Measurements from ENCODE around the gene TRIL. TPM values are rescaled to one million over a fixed set of nuclear protein-coding genes. Genes with fewer than 3 reads are reported as not detected.

Gene TRIL
- 0.23 TPM for total RNA-seq (ENCODE audit: unreplicated experiment)
- long read RNA-seq = 0 reads

GRCh38 chr7:28958235-28958979 is at the start of gene TRIL:
TSS of gene TRIL (minus strand) at chr7:28958330. CDS start at chr7:28958046, 284 bp downstream.
- H3K4me3 Mint-ChIP-seq (ENCODE audit: unreplicated experiment) = peak within 1 kb of the TSS; percentile 84
- peaks cover 9% of the 10 kb centered on the region for H3K27me3 Mint-ChIP-seq (ENCODE audit: unreplicated experiment)
- no peaks in the 10 kb centered on the region for H3K9me3 Mint-ChIP-seq (ENCODE audit: unreplicated experiment)
- no peak within 1 kb of the TSS for H3K27ac Mint-ChIP-seq (ENCODE audit: unreplicated experiment)
- DNase-seq (ENCODE audit: low spot score) = peak; percentile 43
- no peak for TF ChIP-seq CTCF (IDR thresholded peaks at IDR 0.05; ENCODE audit: unreplicated experiment)
- H3K36me3 Mint-ChIP-seq (ENCODE audit: low read depth, unreplicated experiment) = no peaks in the 10 kb centered on the region
- peaks cover 9% of the 10 kb centered on the region for H3K4me1 Mint-ChIP-seq (ENCODE audit: unreplicated experiment)

- Mint-ChIP-seq H3K27ac (ENCODE audit: unreplicated experiment) (no peak overlapping the region), H3K36me3 (ENCODE audit: low read depth, unreplicated experiment) (no peaks in the 10 kb centered on the region), H3K9me3 (ENCODE audit: unreplicated experiment) (no peaks in the 10 kb centered on the region), H3K4me3 (ENCODE audit: unreplicated experiment) (no peak overlapping the region), H3K4me1 (ENCODE audit: unreplicated experiment) (peaks cover 7% of the 10 kb centered on the region), H3K27me3 (ENCODE audit: unreplicated experiment) (no peaks in the 10 kb centered on the region)
- no peak for DNase-seq (ENCODE audit: low spot score)
- no peak for TF ChIP-seq CTCF (IDR thresholded peaks at IDR 0.05; ENCODE audit: unreplicated experiment)
Observed at GRCh38 chr7:29007127-29007526, 49.0 kb upstream of the TRIL start.

GRCh38 chr7:29005829-29006228 is 47.7 kb upstream of the TRIL start:
- no peaks in the 10 kb centered on the region for H3K27me3 Mint-ChIP-seq (ENCODE audit: unreplicated experiment)
- H3K27ac Mint-ChIP-seq (ENCODE audit: unreplicated experiment) = no peak overlapping the region
- TF ChIP-seq CTCF (IDR thresholded peaks at IDR 0.05; ENCODE audit: unreplicated experiment) = no peak
- no peaks in the 10 kb centered on the region for H3K36me3 Mint-ChIP-seq (ENCODE audit: low read depth, unreplicated experiment)
- no peak overlapping the region for H3K4me3 Mint-ChIP-seq (ENCODE audit: unreplicated experiment)
- no peaks in the 10 kb centered on the region for H3K9me3 Mint-ChIP-seq (ENCODE audit: unreplicated experiment)
- DNase-seq (ENCODE audit: low spot score) = no peak
- peaks cover 11% of the 10 kb centered on the region for H3K4me1 Mint-ChIP-seq (ENCODE audit: unreplicated experiment)

- Mint-ChIP-seq H3K36me3 (ENCODE audit: low read depth, unreplicated experiment) (no peaks in the 10 kb centered on the region), H3K9me3 (ENCODE audit: unreplicated experiment) (no peaks in the 10 kb centered on the region), H3K27ac (ENCODE audit: unreplicated experiment) (no peak overlapping the region), H3K4me3 (ENCODE audit: unreplicated experiment) (no peak overlapping the region), H3K27me3 (ENCODE audit: unreplicated experiment) (no peaks in the 10 kb centered on the region), H3K4me1 (ENCODE audit: unreplicated experiment) (peaks cover 11% of the 10 kb centered on the region)
- DNase-seq (ENCODE audit: low spot score) = no peak
- no peak for TF ChIP-seq CTCF (IDR thresholded peaks at IDR 0.05; ENCODE audit: unreplicated experiment)
Observed at GRCh38 chr7:29005406-29005805, 47.3 kb upstream of the TRIL start.

- H3K27me3 Mint-ChIP-seq (ENCODE audit: unreplicated experiment) = no peaks in the 10 kb centered on the region
- TF ChIP-seq CTCF (IDR thresholded peaks at IDR 0.05; ENCODE audit: unreplicated experiment) = no peak
- peaks cover 11% of the 10 kb centered on the region for H3K4me1 Mint-ChIP-seq (ENCODE audit: unreplicated experiment)
- H3K9me3 Mint-ChIP-seq (ENCODE audit: unreplicated experiment) = no peaks in the 10 kb centered on the region
- no peak overlapping the region for H3K4me3 Mint-ChIP-seq (ENCODE audit: unreplicated experiment)
- no peak overlapping the region for H3K27ac Mint-ChIP-seq (ENCODE audit: unreplicated experiment)
- no peak for DNase-seq (ENCODE audit: low spot score)
- no peaks in the 10 kb centered on the region for H3K36me3 Mint-ChIP-seq (ENCODE audit: low read depth, unreplicated experiment)
Observed at GRCh38 chr7:29003703-29004102, 45.6 kb upstream of the TRIL start.
